GM18508 (cell line): ENCODE results near the gene FLNB.
"Not testable (repeated sequence)": the region's sequence is repeated elsewhere in the genome, so short reads cannot be mapped to it uniquely, and the experiment has no call there.

Experiments used
- ATAC-seq: cut with Tn5 transposase; IDR thresholded peaks from one replicate; pipeline ENCODE4 v1.9.1; 2021; ENCODE audit warnings: moderate number of reproducible peaks; ENCODE audit not compliant: insufficient read depth, unreplicated experiment

The FLNB gene

GRCh38 chr3:58048301-58048700 lies 40.1 kb downstream of the FLNB start:
- no peak for ATAC-seq

DNA sequence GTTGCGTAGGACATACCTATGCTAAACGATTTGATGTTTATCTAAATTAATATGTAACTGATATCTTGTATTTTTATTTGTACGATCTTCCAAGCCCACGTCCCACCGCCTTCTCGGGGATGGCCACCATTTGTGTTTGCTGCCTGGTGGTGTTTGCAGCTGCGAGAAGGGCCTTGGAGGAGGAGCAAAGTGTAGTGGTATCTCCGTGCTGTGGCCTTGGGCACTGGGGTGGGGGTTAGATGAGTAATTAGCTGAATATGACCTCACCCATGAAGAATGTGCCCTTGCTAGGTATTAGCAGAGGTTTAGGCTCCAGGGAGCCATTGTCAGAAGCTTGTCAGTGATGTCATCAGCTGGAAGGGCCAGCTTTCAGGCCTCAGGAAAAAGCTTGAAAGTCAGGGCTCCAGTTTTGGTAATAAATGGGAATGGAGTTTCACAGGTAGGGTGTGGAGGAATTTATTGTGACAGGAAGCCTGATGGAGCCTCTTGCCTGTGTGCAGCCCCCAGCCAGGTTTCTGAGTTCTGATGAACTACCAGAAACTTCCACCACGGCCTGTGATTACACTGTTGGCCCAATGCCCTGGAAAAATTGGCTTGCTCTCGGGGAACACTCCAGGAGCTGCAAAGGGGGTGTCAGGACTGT lies 41.0 kb downstream of the FLNB start:
- ATAC-seq = no peak

DNA sequence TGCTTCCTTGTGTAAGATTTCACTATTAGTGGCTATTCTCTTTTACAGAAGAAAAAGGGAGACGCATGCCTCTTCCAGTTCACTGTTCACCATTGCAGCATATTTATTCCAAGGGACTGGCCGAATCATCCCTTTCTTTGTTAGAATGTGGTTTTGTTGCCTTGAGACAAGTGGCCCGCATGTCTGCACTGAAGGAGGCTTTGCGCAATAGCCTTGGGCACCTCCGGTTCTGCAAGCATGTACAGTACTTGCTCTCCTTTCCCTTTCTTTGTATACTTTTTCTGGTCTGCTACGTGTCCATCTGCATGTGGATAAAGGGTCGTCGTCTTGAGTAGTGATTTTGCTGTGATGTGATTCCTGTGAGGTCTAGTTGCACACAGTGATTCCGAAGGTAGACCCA lies 43.0 kb downstream of the FLNB start:
- no peak for ATAC-seq

- ATAC-seq = not testable (repeated sequence)
Observed at GRCh38 chr3:58051658-58052261, 43.5 kb downstream of the FLNB start.

DNA sequence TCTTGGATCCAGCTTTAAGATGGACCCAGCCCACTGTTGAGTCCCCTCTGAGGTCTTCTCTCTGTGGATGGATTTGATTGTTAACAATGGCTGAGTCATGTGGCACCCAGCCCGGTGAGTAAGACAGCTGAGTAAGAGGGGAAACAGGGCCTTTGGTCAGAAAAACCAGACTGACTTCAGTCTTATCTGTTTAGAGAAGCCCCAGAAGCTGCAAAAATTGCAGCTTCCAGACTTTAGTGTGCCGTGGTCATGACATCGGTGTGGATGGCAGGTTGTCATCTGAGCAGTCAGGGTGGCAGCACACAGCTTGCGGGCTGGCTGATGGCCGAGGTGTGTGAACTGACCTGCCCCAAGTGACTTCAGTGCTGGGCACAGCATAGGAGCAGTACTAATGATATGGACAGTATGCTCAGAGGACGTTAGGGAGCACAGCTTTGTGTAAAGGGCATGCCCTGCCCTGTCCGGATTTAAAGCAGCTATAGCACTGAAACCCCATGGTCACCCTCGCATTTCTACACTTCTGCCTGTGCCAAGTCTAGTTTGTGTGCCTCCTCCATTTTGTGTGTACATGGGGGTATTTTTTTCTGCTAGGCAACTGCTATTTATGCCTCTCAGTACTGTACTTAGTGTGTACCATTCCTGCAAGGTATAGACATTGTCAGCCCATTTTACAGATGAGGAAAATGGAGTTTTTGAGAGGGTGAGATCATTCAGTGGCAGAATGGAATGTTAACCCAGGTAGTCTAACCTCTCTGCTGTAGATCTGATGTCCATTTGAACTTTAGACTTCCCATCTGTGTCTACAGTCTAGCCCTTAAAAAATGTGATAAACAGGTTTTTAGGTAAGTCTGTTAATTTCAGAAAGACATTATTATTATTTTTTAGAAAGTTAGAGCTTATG lies 44.4 kb downstream of the FLNB start:
- ATAC-seq = peak; percentile 72

- ATAC-seq = no peak
Observed at GRCh38 chr3:58054652-58055051, 46.4 kb downstream of the FLNB start.

DNA sequence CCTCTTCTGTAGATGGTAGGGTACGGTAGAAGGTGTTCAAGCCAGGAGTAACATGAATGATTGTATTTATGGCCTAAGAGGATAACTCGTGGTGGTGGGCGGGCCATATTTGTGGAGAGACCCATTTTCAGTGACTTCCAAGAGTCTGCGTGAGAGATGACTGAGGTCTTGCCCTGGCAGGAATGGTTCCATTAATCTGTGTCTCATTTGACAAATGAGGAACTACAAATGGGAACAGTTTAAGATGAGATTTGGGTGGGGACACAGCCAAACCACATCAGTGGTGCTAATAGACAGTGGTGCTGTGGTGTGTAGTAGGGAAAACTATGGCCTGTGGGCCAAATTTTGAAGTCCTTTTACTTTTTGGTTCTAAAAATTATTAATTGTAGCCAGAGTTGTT lies 47.1 kb downstream of the FLNB start:
- ATAC-seq = no peak

- ATAC-seq = not testable (repeated sequence)
Observed at GRCh38 chr3:58055891-58056290, 47.7 kb downstream of the FLNB start.

GRCh38 chr3:58058361-58059263 lies 50.4 kb downstream of the FLNB start:
- no peak for ATAC-seq

- ATAC-seq = no peak
Observed at GRCh38 chr3:58059349-58060321, 51.4 kb downstream of the FLNB start.

GRCh38 chr3:58062472-58062871 lies 54.2 kb downstream of the FLNB start:
- no peak for ATAC-seq

GRCh38 chr3:58063022-58063815 lies 55.0 kb downstream of the FLNB start:
- ATAC-seq = no peak

DNA sequence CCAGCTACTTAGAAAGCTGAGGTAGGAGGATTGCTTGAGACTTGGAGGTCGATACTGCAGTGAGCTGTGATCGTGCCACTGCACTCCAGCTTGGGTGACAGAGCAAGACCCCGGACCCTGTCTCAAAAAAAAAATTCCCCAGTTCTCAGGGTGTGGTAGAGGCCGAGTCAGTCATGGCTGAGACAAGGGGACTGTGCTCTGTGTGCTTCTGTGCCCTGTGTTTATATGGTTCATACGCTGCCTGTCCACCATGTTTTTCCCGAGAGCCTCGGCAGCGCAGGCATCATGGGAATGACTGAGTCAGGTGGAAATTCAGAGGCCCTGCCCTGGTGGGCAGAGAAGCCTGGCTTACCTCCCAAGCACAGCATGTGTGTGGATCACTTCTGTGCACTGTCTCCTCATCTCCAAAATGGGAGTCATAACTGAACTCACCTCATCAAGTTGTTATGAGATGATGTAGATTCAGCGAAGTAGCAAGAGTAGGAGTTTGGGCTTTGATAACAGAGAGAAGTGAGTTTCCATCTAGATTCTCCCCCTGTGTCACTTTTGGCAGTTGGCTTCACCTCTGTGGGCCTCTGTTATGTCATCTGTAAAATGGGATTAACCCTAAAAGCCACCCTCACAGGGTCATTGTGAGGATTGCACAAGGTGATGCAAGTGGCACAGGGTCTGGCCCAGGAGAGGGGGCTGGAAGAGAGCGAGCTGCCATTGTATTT lies 56.9 kb downstream of the FLNB start:
- no peak for ATAC-seq

GRCh38 chr3:58065700-58066167 lies 57.5 kb downstream of the FLNB start:
- no peak for ATAC-seq

- ATAC-seq = no peak
Observed at GRCh38 chr3:58066842-58067241, 58.6 kb downstream of the FLNB start.

DNA sequence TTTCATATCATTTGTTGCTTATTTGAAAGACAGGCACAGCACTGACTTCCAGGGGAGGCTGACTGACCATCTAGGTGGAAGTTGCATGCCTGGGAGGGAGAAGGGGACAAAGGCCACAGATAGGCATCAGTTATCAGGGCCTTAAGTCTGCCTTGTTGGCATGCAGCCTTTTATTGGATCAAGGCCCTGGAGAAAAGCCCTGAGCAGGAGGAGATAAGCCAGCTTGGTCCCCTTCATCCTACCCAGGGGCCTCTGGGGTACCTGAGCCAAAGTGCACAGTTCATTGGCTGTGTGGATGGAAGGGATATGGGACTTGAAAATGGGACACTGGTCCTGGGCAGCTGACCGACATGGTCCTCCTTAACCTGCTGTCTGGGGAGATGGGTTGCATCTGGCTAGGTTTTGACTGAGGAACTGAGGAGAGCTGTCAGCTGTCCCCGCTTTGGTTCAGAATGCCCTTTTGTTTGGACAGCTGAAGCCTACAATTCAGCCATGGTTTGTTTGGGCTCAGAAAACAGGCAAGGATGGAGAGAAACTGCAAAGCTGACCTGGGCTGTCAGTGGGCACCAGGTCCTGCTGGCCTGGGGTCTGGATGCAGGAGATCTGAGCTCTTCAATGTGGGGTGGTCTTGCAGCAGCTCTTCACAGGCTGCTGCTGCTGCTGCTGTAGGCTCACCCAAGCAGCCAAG lies 60.0 kb downstream of the FLNB start:
- no peak for ATAC-seq

DNA sequence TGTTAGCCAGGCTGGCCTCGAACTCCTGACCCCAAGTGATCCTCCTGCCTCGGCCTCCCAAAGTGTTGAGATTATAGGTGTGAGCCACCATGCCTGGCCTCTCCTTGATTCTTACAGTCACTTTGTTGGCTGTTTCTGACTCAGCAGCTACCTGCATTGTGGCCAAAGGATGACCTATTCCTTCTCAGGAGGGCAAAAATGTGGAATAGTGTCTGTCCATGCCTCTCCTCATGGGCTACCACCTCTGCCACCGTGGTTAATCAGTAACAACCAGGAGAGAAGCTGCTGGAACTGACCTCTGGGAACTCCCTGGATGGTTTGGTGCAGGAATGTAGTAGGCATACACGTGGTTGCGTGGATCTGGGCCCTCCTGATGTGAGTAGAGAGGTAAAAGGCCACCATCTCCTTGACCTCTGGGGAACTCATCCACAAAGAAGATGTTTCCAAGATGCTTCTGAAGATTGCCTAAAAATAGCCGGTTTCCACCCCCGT lies 63.3 kb downstream of the FLNB start:
- ATAC-seq = no peak
